GDM1 (cell line): ENCODE data around the gene DPEP2NB.
A peak's percentile ranks its signal among the peaks of the same experiment; 100 is the strongest.
"Not testable (repeated sequence)": the region's sequence is repeated elsewhere in the genome, so short reads cannot be mapped to it uniquely, and the experiment has no call there.

Source experiments
- DNase-seq: peaks from one replicate; lab custom pipeline; 2025; lab: John Stamatoyannopoulos, UW

The DPEP2NB gene

DNA sequence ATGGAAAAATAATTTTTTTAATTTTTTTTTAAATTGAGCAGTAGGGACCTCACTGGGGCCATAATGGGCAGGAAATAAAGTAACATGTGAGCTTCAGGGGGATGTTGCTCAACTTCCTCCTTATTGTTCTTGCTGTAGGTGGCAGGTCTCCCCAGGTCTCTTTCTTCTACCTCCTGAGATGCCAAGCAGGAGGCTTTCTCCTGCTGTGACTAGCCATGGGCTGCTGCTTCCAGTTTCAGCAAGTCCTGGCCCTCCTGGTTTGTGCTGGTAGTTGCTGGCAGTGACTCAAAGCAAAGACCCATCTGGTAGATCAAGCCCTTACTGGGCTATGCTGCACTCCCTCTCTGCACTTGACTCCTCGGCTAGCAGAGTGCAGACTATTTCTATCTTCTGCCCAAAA, 2.3 kb downstream of the DPEP2NB start:
- DNase-seq, result peak; percentile 28

DNA sequence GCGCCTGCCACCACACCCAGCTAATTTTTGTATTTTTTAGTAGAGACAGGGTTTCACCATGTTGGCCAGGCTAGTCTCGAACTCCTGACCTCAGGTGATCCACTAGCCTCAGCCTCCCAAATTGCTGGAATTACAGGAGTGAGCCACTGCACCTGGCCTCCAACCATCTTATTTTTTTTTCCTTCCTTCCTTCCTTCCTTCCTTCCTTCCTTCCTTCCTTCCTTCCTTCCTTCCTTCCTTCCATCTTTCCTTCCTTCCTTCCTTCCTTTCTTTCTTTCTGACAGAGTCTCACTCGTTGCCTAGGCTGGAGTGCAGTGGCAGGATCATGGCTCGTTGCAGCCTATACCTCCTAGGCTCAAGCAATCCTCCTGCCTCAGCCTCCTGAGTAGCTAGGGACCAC, 5.8 kb downstream of the DPEP2NB start:
- DNase-seq, result not testable (repeated sequence)

DNA sequence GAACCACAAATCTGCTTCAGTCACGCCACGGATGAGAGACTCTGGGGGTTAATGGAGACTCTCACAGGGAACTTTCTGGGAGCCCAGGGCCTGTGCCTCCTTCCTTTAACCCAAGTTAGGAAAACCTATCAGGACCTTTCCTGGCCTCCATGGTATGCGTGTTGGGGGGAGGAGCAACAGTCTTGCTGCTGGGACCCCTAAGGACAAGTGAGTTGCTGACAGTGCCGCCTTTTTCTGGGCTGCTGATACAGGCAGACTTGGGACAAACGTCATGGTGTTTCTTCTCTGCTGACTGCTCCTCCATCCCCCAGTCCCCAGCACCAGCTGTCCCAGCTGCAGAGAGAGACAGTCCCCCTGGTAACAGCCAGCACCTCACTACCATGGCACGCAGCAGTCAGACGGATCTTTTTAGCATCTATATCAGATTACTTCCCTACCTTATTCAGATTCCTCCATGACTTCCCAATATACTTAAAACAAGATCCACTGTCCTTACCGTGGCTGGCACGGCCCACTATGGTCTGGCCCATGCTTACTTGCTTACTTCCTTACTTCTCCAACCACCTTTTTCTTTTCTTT, 6.5 kb downstream of the DPEP2NB start:
- no peak for DNase-seq

DNA sequence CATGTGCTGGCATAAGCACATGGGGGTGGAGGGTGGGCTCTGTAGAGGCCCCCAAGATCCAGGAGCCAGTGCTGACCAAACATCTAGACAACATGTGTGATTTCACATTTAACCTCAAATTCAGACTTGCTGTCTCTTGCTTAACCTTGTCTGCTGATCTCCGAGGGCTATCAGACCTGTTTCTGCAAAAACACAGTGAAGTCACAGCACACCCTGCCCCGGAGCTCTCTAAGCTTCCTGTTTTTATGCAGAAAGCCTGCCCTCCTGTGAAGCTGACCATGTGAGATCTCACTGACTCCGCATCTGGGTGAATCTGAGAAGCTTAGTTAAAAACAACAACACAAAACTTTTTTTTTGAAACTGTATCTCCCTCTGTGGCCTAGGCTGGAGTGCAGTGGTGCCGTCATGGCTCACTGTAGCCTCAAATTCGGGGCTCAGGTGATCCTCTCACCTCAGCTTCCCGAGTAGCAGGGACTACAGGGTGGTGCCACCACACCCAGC, 9.9 kb downstream of the DPEP2NB start:
- DNase-seq, result peak; percentile 2

DNA sequence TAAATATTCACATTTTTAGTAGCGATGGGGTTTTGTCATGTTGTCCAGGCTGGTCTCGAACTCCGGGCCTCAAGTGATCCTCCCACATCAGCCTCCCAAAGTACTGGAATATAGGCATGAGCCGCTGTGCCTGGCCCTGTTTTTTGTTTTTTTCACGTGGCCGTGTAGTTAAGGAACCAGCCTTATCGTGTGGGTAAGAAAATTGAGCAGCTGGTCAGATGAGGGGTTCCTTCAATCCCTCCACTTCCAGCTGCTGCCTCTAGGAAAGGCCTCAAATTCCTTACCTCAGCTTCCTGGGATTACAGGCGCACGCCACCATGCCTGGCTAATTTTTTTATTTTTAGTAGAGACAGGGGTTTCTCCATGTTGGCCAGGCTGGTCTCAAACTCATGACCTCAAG, 10.5 kb downstream of the DPEP2NB start:
- no peak for DNase-seq

DNA sequence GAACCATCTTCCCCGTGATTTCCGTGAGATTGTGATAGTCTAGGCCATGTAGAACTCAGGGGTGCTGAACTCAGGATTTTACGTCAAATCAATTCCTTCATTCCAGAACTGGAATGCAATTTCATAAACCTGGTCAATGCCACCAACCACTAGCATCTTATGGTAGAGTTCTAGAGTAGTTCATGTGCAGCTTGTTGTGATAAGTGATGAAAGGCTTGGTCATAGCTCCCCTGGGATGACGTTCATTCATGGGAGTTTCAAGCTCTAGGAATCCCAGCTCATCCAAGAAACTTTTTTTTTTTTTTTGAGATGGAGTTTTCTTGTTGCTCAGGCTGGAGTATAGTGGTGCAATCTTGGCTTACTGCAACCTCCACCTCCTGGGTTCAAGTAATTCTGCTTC, 12.7 kb downstream of the DPEP2NB start:
- DNase-seq, result no peak

DNA sequence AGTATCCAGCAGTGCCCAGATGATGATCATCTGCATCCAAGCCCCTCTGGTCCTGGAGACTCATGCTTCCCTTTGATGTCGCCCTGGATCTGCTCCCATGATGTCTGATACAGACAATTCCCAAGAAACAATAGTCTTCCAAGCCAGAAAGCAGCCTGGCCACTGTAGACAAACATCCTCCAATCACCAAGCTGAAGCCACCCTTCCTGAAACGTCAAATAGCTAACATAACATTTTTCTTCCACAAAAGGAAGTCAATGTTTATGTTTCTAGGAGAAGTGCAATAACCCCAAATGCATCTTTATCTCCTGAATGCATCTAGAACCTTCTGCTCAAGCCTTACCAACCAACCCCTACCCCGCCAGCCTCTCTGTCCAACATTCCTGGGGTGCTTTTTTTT, 15.3 kb downstream of the DPEP2NB start:
- DNase-seq, result no peak

DNA sequence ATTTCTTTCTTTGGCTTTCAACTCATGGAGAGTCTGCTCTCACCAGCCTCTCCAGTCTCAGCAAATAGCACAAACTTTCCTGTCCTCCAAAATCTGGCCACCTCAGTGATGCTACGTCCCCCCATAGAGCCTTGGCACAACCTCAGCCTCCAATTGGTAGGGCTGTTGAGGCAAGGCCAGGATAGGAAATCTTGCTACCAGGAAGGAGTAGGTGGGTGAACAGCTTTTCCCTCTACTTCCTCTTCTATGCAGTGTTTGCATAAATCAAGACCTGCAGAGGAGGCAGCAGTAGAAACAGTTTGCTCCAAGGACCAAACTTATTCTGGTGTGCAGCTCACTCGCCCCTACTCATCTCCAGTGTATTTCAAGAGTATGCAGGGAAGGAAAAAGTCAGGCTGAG, 15.7 kb downstream of the DPEP2NB start:
- DNase-seq, result no peak

DNA sequence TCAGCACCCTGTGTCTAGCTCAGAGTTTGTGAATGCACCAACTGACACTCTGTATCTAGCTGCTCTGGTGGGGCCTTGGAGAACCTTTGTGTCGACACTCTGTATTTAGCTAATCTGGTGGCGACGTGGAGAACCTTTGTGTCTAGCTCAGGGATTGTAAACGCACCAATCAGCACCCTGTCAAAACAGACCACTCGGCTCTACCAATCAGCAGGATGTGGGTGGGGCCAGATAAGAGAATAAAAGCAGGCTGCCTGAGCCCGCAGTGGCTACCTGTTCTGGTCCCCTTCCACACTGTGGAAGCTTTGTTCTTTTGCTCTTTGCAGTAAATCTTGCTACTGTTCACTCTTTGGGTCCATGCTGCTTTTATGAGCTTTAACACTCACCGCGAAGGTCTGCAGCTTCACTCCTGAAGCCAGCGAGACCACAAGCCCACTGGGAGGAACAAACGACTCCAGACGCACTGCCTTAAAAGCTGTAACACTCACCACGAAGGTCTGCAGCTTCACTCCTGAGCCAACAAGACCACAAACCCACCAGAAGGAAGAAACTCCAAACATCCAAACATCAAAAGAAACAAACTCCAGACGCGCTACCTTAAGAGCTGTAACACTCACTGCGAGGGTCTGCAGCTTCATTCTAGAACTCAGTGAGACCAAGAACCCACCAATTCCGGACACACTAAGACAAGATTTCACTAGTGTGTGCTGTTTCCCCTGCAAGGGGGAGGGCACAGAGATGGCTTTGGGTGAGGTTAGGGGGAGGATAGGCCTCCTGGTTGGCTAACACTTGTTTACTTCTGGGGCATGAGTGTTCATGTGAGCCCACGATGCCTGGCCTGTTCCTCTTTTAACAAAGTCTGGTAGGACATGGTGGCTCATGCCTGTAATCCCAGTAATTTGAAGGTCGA, 16.7 kb downstream of the DPEP2NB start, which contains the start of gene DPEP2:
Gene DPEP2, minus strand, starts transcription at position 706 of the 910 bp plus-strand sequence. CDS start 6,272 bp downstream, outside the sequence.
- DNase-seq, result not testable (repeated sequence)

DNA sequence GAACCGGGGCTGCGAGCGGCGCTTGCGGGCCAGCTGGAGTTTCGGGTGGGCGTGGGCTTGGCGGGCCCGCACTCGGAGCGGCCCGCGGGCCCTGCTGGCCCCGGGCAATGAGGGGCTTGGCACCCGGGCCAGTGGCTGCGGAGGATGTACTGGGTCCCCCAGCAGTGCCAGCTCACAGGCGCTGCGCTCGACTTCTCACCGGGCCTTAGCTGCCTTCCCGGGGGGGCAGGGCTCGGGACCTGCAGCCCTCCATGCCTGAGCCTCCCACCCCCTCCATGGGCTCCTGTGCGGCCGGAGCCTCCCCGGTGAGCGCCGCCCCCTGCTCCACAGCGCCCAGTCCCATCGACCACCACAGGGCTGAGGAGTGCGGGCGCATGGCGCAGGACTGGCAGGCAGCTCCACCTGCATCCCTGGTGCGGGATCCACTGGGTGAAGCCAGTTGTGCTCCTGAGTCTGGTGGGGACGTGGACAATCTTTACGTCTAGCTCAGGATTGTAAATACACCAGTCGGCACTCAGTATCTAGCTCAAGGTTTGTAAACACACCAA, 17.4 kb downstream of the DPEP2NB start:
- not testable (repeated sequence) for DNase-seq

DNA sequence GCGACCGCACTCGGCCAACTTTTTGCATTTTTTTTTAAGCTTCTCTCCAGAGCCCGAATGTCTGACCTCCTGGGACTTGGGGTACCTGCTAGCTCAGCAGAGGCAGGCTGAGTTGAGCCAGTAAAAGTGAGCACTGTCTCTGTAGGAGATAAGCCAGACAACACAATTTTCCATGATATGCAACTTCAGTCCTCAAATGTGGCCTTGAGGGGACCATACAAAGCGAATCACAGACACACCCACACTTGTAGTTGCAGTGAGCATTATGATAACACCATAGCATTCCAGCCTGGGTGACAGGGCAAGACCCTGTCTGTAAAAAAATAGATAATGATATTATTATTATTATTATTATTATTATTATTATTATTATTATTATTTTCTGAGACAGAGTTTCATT, 19.0 kb downstream of the DPEP2NB start:
- no peak for DNase-seq

DNA sequence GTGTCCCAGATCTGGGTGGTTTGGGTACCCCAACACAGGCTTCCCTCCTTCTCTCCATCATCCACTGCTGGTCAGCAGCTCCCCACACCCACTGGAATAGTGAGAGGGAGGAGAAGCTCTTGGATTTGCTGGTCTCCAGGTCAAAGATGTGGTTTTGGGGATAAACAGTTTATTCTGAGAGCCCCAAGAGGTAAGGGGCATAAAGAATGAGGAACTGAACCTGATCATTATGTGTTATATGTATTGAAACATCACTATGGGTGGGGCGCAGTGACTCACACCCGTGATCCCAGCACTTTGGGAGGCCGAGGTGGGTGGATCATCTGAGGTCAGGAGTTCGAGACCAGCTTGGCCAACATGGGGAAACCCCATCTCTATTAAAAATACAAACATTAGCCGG, 20.3 kb downstream of the DPEP2NB start:
- DNase-seq, result no peak

DNA sequence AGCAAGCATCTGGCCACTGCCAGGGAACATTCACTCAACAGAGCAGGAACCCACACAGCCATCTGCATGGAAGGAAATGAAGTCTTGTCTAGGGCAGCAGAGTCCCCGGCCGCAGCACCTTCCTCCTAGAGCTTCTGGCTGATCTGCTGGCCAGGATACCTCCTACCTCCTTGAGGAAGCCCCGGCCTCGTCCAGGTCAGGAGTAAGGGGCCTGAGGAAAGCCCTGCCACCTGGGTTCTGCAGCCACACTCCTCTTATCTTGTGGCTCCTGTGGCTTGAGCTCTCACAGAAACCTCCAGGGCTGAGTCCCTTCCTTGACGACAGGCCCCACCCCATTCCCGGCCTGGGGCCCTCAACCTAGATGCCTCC, 21.7 kb downstream of the DPEP2NB start:
- DNase-seq, result peak; percentile 33

DNA sequence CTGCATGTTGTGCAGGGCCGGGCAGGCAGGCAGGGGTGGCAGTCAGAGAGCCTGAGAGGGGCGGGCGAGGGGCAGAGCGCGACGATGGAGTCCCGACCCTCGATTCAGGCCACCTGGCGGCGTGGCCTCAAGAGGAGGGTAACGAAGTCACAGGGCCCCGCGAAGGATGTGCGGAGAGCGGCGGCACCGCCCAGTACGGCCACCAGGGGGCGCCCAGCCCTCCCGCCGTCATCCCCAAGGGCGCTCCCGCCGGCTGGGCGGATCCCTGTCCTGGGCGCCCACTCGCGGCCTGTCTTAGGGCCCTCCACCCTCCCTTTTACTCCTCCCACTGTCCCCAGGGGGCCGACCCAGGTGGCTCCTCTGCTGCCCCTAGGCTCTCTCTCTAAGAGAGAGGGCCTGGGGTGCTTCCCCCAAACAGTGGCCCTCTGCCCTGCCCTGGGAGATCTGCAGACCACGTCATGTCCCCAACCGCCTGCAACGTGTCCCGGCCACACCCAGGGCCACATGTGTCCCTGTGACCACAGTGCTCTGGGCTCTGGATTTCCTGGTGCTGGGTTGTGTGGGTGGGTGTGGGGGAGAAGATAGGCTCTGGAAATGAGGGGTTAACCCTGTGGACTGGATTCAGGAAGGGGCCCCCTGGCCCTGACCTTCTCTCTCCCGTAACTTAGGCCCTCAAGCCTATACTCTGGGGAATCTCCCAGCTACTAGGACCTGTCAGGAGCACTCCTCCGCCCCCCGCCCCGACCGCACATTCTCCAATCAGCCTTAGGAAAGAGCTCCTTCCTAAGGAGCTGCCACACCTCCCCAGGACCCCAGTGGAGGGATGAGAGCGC, 22.3 kb downstream of the DPEP2NB start:
- peak; percentile 46 for DNase-seq

DNA sequence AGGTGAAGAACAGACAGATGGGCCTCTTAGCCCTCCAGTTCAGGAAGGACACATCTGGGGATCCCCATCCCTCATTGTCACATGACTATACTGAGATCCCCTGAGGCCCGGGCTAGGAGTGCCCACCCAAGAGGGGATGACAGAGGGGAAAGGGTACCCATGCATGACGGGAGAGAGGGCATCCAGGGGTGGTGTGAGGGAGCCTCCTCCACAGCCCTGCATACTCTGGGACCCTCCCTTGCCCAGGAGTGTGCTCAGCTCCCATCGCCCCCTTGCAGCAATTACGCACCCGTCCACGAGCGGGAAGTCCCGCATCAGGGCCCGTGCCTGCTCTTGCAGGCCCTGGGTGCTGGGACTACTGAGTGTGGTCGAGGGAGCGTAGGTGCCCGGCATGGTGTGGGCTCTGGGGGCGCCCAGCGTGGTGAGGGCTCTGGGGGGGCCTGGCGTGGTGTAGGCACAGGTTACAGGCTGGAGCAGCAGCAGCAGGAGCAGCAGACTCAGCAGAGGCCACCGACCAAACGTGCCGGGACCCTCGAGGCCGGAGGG, 23.0 kb downstream of the DPEP2NB start:
- DNase-seq, result no peak

DNA sequence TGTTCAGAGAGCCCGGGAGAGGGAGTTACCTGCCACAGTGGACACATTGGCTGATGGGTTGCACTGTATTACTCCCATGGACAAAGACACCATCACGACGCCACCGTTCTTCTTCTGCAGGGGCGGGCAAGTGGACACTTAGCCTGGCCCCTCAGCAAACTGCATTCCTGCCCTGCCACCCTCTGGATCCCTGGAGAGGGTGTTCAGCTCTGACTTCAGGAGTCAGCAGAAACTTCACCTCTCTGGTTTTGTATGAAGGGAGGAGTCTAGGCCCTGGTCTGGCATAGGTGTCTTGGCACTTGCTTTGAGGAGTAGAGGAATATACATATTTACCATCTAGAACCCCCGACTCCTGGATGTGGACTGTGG, 25.7 kb downstream of the DPEP2NB start:
- DNase-seq, result no peak

DNA sequence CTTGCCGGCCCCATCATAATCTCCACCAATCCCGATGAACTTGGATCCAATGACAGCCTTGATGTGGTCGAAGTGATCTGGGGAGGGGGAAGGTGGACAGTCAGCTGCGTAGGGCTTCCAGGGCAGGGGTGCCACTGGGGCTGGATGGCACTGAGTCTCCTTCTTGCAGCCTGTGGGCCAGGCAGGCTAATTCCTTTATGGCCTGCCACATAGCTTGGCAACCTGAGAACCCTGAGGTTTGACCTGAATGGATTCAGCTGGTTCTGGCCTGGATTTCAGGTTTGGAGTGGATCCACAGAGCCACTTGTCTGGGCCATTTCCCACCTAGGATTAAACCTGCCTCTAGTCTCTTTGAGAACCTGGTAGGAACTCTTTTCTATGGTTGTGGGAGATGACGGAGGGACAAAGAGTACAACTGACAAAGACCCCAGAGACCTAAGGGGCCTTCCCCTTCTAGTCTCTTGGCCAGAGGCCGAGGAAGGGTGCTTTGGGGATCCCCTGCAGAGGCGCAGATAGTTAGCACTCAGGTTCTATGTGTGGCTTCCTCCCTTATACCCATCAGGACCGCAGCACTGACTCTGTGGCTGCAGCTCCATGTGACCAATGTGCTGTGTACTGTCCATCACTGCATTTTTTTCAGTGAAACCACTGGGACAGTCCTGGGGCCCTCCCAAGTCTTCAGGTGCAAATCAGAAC, 26.2 kb downstream of the DPEP2NB start:
- no peak for DNase-seq

DNA sequence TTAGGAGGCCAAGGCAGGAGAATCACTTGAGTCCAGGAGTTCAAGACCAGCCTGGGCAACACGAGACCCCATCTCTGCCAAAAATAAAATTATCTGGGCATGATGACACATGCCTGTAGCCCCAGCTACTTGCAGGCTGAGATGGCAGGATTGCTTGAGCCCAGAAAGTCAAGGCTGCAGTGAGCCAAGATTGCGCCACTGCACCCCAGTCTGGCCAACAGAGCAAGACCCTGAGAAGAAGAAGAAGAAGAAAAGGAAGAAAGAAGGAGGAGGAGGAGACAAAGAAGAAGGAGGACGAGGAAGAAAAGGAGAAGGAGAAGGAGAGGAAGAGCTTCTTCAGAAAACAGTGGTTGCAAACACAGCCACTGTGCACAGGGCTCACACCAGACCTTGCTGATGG, 27.0 kb downstream of the DPEP2NB start:
- no peak for DNase-seq

DNA sequence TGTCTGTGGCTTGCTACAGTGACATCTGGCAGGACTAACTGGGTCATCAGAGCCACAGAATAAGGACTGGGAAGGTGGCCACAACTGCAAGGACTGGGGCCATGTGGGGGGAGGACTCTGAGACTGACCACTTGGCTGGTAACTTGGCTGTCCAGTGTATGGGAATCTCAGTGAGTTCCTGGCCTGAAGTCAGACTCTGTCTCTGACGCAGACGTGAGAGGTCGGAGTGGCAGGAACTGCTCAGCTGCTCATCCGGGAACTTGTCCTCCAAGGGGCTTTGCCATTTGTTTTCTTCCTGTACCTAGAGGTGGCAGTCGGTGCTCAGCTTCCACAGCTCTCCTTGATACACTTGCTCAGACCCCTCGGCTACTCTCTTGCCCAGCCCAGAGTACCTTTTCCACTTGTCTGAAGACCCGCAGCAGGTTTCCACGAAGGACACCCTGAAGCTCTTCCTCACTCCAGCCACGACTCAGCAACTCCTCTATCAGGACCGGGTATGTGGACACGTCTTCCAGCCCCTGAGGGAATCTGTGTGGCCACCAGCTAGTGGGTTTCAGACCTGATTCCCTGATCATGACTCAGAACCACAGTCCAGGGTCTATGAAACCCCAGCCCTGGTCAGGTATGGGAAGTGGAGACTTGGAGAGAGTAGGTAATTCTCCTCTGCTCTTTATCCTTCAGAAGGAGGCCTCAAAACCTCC, 28.1 kb downstream of the DPEP2NB start:
- no peak for DNase-seq

DNA sequence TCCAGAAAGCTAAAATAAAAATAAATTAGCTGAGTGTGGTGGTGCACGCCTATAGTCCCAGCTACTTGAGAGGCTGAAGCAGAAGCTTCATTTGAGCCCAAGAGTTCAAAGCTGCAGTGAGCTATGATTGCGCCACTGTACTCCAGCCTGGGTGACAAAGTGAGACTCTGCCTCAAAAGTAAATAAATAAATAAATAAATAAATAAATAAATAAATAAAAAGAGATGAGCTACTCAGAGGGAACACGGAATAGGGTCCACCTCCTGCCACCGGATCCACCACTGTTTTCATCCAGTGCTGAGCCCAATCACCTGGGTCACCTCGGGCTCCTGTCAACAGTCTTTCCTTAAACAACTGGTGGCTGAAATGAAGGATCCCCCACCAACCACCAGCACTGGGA, 28.8 kb downstream of the DPEP2NB start:
- DNase-seq, result no peak
